NCI-H226 (cell line): ENCODE results near the gene OXGR1.

Source experiments
- DNase-seq: peaks from one replicate; pipeline ENCODE4 v3.0.0-alpha.2; 2015

Gene OXGR1

DNA sequence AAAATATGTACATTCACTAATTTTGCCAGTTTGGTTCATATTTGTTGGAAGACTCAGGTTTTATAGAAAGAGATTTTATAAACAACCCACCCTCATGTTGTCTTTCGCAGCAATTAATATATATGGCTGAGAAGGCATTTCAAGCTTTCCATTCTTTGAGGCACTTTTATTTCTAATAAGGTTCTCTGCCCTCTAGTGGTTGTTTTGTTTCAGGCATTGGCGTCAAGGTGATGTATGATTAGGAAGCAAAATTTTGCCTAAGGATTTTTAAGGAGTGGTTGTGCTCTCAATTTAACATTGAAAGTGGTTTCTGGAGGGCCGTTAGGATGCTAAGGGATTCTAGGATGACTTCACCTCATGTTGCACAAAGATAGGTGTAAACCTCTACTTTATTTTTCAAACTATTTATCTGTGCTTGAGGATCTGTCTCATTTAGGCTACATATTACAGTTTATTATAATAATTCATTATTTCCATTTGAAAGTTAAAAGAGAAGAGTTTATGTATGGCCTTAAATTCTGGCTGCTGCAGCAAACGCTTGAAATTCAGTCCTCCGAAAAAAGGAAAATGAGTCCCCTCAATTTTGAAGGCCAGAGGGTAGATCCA is 35.9 kb downstream of the OXGR1 start:
- DNase-seq, result peak; percentile 20

- no peak for DNase-seq
Measured at GRCh38 chr13:96952595-96952994, 41.7 kb downstream of the OXGR1 start.

DNA sequence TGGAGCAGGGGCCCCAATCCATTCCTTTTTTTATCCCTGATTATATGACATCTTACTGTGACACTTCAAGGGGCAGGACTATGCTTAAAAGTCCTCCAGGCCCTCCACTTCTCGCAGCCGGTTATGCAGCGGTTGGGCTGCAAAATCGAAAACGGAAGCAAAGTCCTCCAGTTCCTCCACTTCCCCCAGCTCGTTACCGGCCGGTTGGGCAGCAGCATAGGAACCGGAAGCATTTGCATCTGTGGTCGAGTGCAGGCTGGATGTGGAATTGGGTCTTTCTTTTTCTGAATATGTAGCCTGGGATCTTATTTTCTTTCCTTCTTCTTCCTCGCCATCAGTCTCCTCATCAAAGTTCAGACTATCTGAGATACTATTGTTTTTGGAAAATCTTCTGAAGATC is 46.1 kb downstream of the OXGR1 start:
- DNase-seq, result no peak

DNA sequence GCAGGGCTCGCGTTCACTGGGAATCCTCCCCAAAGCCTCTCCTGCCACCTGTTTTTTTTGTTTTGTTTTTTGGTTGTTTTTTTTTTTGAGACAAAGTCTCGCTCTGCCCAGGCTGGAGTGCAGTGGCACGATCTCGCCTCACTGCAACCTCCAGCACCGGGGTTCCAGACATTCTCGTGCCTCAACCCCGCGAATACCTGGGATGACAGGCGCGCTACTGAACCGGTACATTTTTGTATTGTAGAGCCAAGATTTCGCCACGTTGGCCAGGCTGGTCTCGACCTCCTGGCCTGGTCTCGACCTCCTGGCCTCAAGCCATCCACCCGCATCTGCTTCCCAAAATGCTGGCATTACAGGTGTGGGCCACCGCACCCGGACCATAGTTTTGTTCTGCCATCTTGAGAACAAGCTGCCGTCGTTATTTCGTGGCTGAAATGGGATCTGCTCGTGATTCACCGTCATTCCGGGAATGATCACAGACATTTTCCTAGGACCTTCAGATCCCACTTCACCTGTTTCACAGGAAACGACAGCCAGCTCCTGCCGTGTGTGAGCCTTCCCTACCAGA is 46.8 kb downstream of the OXGR1 start:
- no peak for DNase-seq

- no peak for DNase-seq
Measured at GRCh38 chr13:96946709-96947311, 47.5 kb downstream of the OXGR1 start.

DNA sequence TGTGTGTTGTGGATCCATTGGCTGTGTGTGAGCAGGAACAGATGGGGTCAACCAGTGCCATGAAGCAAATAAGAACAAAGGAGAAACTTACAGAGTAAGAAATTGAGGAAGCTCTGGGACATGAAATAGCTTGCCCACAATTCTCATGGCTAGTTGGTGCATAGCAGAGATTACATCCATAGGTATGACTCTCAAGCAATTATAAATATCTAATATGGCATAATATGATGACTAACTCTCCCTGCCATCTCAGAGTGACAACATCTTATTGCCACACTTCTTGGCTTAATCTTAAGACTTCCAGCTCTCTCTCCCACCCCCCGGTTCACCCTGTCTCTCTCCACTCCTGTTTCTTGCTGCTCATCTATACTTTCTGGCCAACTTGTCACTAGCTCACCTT is 53.3 kb downstream of the OXGR1 start:
- DNase-seq, result no peak

DNA sequence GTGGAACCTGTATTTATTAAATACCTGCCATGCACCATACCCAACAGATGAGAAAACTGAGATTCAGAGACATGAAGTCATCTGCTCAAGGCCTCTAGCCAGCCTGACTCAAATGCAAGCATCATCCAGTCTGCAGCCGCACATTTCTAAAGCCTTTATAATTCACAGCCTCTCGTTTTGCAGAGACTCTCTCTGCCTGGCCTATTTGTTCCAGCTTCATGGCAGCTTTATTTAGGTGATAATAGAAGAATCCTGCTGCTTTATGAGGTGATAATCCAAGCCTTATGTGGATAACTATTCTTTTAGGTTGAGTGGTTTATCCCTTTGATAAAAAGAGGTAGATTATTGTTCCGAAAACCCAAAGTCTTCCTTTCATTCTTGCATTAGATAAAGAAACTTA is 58.4 kb downstream of the OXGR1 start:
- DNase-seq, result no peak
